NCI-H1930 (cell line): Measurements from ENCODE around the gene TAOK3.

ENCODE experiments used
- DNase-seq, 2 experiments: peaks; one replicate each; lab custom pipeline; 2025; lab: John Stamatoyannopoulos, UW

TAOK3 gene

DNA sequence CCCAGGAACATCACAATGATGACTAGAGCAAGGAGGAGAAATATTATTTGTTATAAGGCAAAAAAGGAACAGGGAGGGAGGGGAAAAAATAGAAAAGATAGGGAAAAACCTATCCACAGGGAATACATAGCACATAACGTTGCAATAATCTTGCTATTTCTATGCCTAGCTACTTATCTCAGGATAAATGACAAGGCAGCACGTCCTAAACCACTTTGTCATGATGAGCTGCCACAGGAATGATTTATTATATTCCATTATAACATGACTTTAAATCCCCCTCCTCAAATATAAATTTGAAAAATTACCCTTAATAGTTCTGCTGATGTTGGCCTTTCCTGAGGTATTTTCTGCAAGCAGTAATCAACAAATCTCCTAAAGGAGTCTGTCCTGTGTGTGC, 160.1 kb downstream of the TAOK3 start:
- DNase-seq: no peak

DNA sequence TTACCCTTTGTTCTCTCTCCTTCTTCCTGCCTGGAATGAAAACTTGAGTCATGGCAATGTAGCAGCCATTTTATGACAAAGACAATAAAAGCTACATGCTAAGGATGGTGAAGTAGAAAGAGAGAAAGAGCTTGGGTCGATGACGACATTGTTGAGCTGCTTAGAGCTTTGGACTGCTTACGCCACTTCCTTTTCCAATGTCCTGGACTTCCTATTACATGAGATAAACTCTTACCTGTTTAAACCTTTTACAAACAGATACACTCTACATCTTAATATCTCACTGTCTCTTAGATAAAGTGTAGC, 166.6 kb downstream of the TAOK3 start:
- no peak for DNase-seq

DNA sequence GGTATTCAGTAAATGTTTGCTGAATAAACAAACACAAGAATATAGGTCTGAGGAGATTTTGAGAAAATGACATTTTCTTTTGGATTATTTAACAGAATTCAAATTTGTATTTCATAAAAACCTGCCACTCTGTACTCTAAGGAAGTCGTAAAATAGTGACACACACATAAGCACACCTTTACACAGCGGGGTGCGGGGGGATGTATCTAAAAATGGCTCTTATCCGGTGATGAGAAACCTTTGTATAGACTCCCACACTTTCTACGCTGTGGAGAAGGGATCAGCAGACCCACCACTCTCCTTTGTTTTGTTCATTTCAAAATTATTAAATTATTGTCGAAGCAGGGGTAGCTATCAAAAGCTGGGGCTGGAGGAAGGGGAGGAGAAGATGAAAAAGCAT, 178.7 kb downstream of the TAOK3 start:
- DNase-seq: no peak

DNA sequence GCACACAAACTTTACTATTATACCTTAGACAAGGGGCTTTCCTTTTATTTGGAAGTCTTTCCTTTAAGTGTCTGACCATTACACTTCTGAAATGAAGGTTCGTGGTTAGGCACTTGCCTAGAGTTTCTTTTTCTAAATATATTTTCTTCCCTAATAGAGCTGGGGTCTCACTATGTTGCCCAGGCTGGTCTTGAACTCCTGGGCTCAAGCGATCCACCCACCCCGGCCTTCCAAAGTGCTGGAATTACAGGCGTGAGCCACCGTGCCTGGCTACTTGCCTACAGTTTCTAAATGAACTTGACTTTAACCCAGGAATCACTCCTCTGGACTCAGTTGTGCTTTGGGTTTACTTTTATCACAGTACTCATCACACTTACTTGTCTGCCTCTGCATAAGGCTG, 179.2 kb downstream of the TAOK3 start:
- DNase-seq: no peak

DNA sequence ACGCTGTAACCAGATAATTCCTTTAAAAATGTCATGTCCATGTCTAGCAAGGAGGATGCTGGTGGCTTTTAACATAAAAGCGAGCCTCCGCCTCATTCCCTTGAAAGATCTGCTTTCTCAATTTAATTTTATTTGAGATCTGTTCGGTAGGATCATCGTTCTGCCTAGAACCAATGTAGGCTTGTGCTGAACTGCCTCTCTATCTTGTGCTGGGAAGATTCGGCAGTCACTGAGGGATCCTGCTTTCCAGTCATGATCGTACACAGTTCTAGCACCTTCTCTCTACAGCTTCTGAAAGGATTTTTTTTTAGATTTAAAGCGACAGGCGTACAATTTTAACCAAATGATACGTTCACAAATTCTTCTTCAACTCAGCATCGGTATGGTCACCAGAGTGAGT, 182.4 kb downstream of the TAOK3 start:
- peak; percentile 23 to 56 for DNase-seq

DNA sequence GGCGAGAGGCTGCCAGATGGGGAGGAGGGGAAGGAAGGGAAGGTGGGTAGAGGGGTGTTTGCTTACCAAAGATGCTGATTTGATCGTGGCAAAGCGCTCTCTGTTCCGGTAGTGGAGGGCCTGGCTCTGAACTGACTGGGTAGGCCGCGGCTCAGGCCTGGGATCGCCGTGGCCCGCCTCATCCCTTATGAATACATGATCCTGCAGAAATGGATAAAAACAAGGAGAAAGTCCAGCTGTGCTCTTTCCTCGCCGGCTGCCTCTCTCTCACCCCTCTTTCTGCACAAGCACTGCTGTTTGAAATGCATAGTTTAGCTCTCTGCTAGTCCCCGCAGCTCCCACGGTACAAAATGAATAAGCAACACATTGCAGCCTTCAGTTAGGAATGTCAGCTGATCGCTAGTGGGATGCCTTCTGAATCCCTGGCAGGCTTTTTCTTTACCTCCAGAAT, 182.9 kb downstream of the TAOK3 start:
- DNase-seq: peak; percentile 24 to 39

GRCh38 chr12:118188690-118189371, 183.9 kb downstream of the TAOK3 start:
- DNase-seq: peak; percentile 25 to 28

- DNase-seq: no peak
Observed at GRCh38 chr12:118187751-118188435, 184.8 kb downstream of the TAOK3 start.

GRCh38 chr12:118185602-118186397, 186.9 kb downstream of the TAOK3 start:
- DNase-seq: no peak

GRCh38 chr12:118183711-118184110, 189.0 kb downstream of the TAOK3 start:
- DNase-seq: no peak

- DNase-seq: no peak
Observed at GRCh38 chr12:118183155-118183554, 189.6 kb downstream of the TAOK3 start.

- no peak for DNase-seq
Observed at GRCh38 chr12:118175823-118176447, 196.8 kb downstream of the TAOK3 start.

DNA sequence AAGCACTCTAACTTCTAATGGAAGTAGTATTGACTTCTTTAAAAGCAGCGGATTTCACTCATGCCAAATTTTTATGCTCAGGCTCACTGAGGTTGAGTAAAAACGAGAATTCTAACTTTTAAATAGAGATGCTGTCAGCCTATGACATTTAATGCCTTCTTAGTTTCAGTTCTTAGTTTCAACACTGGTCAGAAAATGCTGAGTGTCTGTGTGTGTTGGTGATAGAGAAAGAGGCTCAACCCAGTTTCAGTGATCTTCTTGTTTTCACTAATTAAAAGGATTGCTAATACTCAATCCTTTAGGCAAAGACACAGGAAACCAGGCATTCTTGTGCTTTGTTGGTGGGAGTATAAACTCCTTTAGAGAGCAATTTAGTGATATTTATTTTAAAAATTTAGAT, 205.8 kb downstream of the TAOK3 start:
- DNase-seq: no peak

- peak in 1 of 2 experiments; percentile 6 for DNase-seq
Observed at GRCh38 chr12:118164798-118165486, 207.8 kb downstream of the TAOK3 start.

DNA sequence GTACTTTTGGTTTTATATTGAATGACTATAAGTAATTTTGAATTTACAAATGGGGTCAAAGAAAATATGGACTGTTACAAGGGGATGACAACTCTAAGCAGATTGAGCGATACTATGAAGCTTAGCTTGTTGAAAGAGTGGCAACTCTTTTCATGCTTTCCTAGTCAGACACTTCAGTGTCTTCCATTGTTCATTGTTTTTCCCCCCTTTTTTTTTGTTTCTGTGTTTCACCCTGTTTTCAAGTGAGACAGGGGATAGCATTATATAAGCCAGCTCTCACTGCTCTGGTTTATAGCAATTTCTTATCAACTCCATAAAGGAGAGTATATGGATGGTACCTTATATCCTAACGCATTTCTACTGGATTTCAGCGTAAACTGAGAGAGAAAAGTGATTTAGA, 212.2 kb downstream of the TAOK3 start:
- DNase-seq: no peak

- no peak for DNase-seq
Observed at GRCh38 chr12:118151755-118152154, 221.0 kb downstream of the TAOK3 start.

DNA sequence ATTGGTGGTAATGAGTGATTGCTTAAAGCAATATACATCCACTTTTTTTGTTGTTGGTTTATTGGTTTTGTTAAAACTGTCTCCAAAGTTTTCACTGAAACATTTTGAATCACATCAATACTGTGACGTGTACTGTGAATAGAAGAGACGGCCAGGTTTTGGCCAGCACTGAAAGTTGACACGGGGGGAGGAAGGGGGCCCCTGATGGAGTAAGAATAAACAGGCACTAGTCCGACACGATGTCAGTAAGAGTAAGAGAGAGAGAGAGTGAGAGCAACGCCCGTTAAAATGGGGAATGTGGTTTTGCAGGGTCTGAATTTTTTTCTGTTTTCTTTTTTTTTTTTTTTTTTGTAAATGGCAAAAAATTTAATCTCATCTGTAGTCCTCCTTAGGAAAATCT, 222.1 kb downstream of the TAOK3 start:
- DNase-seq: no peak

DNA sequence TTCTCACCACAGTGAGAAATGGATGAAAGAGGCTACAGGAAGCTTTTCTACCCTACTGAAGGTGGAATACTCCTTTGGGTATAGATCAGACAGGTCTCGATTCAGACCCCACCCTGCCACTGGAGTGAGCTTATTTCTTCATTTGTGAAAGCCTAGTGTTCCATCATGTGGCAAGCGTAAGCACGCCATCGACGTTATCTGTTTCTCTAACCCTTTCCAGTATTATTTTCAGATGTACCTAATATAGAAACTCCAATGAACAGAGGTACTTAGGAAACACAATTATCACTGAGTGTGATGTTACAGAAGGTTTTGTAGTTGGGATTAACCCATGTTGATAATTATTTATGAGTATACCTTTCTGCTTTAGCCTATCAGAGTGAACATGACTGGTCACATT, 224.4 kb downstream of the TAOK3 start:
- DNase-seq: no peak

DNA sequence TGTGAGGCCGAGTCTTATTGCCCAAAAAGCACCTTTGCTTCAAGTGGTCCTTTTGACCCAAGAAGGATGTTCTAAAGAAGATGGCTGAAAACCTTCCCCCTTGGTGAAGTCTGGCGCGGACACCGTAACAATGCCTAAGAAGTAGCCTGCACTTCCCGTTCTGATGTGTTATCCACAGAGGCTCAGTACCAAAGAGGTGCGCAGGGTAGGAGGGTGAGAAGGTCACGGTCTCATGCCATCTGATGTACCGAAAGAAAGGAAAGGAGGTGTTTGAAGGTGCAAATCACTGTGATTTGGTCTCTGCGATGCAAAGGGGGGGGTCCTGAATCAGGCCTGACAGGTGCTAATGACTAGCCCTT, 226.9 kb downstream of the TAOK3 start:
- DNase-seq: no peak

GRCh38 chr12:118145113-118145797, 227.5 kb downstream of the TAOK3 start:
- no peak for DNase-seq

DNA sequence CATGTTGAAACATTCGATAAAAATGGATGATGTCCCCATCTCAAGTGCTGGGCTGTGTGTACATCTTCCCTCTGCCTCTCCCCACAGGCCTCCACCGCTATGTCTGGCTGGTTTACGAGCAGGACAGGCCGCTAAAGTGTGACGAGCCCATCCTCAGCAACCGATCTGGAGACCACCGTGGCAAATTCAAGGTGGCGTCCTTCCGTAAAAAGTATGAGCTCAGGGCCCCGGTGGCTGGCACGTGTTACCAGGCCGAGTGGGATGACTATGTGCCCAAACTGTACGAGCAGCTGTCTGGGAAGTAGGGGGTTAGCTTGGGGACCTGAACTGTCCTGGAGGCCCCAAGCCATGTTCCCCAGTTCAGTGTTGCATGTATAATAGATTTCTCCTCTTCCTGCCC, 228.2 kb downstream of the TAOK3 start:
- DNase-seq: no peak

GRCh38 chr12:118140825-118141224, 231.9 kb downstream of the TAOK3 start:
- DNase-seq: no peak
